B cell (primary cell): ENCODE measurements around the gene TACC3. TPM values are rescaled to one million over a fixed set of nuclear protein-coding genes. Genes with fewer than 3 reads are reported as not detected.

Experiments
- ATAC-seq: fragments of 200-7000 bp; cut with Tn5 transposase; one replicate; pipeline ENCODE4 v1.10.0; 2021; ENCODE audit warnings: low read depth, mild to moderate bottlenecking, moderate number of reproducible peaks, moderate library complexity
- CTCF ChIA-PET: fragments of 350-600 bp; sonication (Branson Sonifier 250); formaldehyde crosslinking; loops from one replicate; lab custom pipeline; 2021; ENCODE audit warnings: antibody characterized with exemption, inconsistent platforms; lab: Charles Lee
- POLR2A ChIA-PET: fragments of 350-600 bp; sonication (Branson Sonifier 250); formaldehyde crosslinking; loops from one replicate; lab custom pipeline; 2021; ENCODE audit warnings: antibody characterized with exemption; lab: Charles Lee
- DNase-seq: peaks from one replicate; pipeline ENCODE4 v3.0.0; 2013
- H2AFZ ChIP-seq: 2 replicates; pipeline ENCODE4 v1.6.1; 2012; ENCODE audit warnings: mild to moderate bottlenecking, low read depth, low read length; ENCODE audit not compliant: insufficient read depth, poor library complexity, severe bottlenecking
- H3K27ac ChIP-seq, 2 donors: 1 replicate in 1 of 2; 2 replicates in 1 of 2; pipeline ENCODE4 v1.5.1; 2012 to 2013; ENCODE audit warnings: low read length in 2 of 2, mild to moderate bottlenecking in 2 of 2, moderate library complexity in 1 of 2
- H3K27me3 ChIP-seq, 4 experiments: fragments of 200-600 bp in 1 of 4; sonication (generic) in 1 of 4; replicated peaks in 1 of 4; 1 replicate in 2 of 4; 2 replicates in 2 of 4; pipeline versions ENCODE4 v1.6.1 to v1.7.0; 2013 to 2016; ENCODE audit warnings: low read length in 3 of 4, mild to moderate bottlenecking in 2 of 4, mixed read lengths in 1 of 4, moderate library complexity in 1 of 4; ENCODE audit not compliant: insufficient read depth in 4 of 4, control insufficient read depth in 3 of 4; ENCODE audit errors: control extremely low read depth in 1 of 4
- H3K36me3 ChIP-seq, 2 experiments: replicated peaks in 1 of 2; 1 replicate in 1 of 2; 2 replicates in 1 of 2; pipeline versions ENCODE4 v1.6.1 to v1.7.1; 2013; ENCODE audit warnings: low read length in 1 of 2; ENCODE audit not compliant: insufficient read depth in 2 of 2, control insufficient read depth in 1 of 2; ENCODE audit errors: control extremely low read depth in 1 of 2, extremely low read depth in 1 of 2
- H3K4me1 ChIP-seq, 2 donors: fragments of 200-600 bp in 1 of 2; sonication (generic) in 1 of 2; 1 replicate in 1 of 2; 2 replicates in 1 of 2; pipeline versions ENCODE4 v1.5.1 to v1.6.1; 2013 to 2017; ENCODE audit warnings: low read length in 2 of 2; ENCODE audit not compliant: control insufficient read depth in 2 of 2, insufficient read depth in 2 of 2
- H3K4me2 ChIP-seq: replicated peaks from 2 replicates; pipeline ENCODE3; 2012; ENCODE audit warnings: mild to moderate bottlenecking, low read depth, low read length; ENCODE audit not compliant: poor library complexity, severe bottlenecking
- H3K4me3 ChIP-seq, 5 experiments: fragments of 200-600 bp in 1 of 5; sonication (generic) in 1 of 5; 1 replicate in 3 of 5; 2 replicates in 2 of 5; pipeline versions ENCODE4 v1.5.1 to v1.7.0; 2011 to 2016; ENCODE audit warnings: low read length in 4 of 5, mild to moderate bottlenecking in 4 of 5, low read depth in 2 of 5, control low read depth in 1 of 5, moderate library complexity in 1 of 5; ENCODE audit not compliant: insufficient read depth in 1 of 5; ENCODE audit errors: control extremely low read depth in 1 of 5, extremely low read depth in 1 of 5
- H3K79me2 ChIP-seq: fragments of 200-600 bp; sonication (generic); one replicate; pipeline ENCODE4 v1.6.0; 2016; ENCODE audit warnings: low read length; ENCODE audit not compliant: control insufficient read depth, insufficient read depth
- H3K9ac ChIP-seq: fragments of 200-600 bp; sonication (generic); 2 replicates; pipeline ENCODE4 v1.6.1; 2017; ENCODE audit warnings: mild to moderate bottlenecking, low read length, moderate library complexity
- H3K9me3 ChIP-seq, 3 donors: one replicate each; pipeline versions ENCODE4 v1.6.1 to v1.7.1; 2013; ENCODE audit warnings: low read length in 2 of 3; ENCODE audit not compliant: control insufficient read depth in 2 of 3, insufficient read depth in 1 of 3; ENCODE audit errors: control extremely low read depth in 1 of 3
- H4K20me1 ChIP-seq: 2 replicates; pipeline ENCODE4 v1.6.0; 2012; ENCODE audit warnings: mild to moderate bottlenecking, low read length; ENCODE audit not compliant: insufficient read depth, control insufficient read depth, poor library complexity, severe bottlenecking
- H3K27ac Mint-ChIP-seq: one replicate; pipeline ENCODE4 v1.8.0; 2021; ENCODE audit warnings: mixed read lengths
- H3K27me3 Mint-ChIP-seq: one replicate; pipeline ENCODE4 v1.8.0; 2021; ENCODE audit warnings: mixed read lengths
- H3K4me1 Mint-ChIP-seq: one replicate; pipeline ENCODE4 v1.8.0; 2021; ENCODE audit warnings: mixed read lengths
- H3K4me3 Mint-ChIP-seq: one replicate; pipeline ENCODE4 v1.8.0; 2021; ENCODE audit warnings: mixed read lengths
- H3K9me3 Mint-ChIP-seq: one replicate; pipeline ENCODE4 v1.8.0; 2022; ENCODE audit warnings: mixed read lengths; ENCODE audit not compliant: insufficient read depth
- EZH2 ChIP-seq: IDR thresholded peaks from 2 replicates; pipeline ENCODE4 v1.6.1; 2012; ENCODE audit warnings: borderline replicate concordance, low read depth, mild to moderate bottlenecking, moderate library complexity, low read length; ENCODE audit not compliant: insufficient read depth, poor library complexity, severe bottlenecking
- WGBS: methylation state at CpG from one replicate; pipeline ENCODE4 v1.1.5; 2013; ENCODE audit warnings: missing lambda C conversion rate; ENCODE audit not compliant: insufficient coverage; 5-methylcytosine and 5-hydroxymethylcytosine counted together
- intact Hi-C: fragments of 100-400 bp; cut with micrococcal nuclease; formaldehyde crosslinking; loops from one replicate; pipeline ENCODE4 v1.10.0; 2022
- polyA plus RNA-seq: library from polyadenylated mRNA; depleted of rRNA; stranded (reverse); fragments of >200 nt; gene quantifications from 2 replicates; pipeline ENCODE4 v1.2.3, GENCODE V29; 2012
- total RNA-seq, 2 donors: library from RNA; stranded (reverse); fragments of 120-200 nt in 1 of 2; gene quantifications; 1 replicate in 1 of 2; 2 replicates in 1 of 2; pipeline versions ENCODE4 v1.2.3 to v1.2.4, GENCODE V29; 2013 to 2022
- TF ChIP-seq, protein P1 (sequence below): fragments of 200-600 bp; IDR thresholded peaks from one replicate; pipeline ENCODE4 v1.8.0; 2022; ENCODE audit warnings: antibody characterized with exemption, mild to moderate bottlenecking

The TACC3 gene
- total and polyA plus RNA-seq, 2 donors (not counting 1 experiment from before 2014, with no cell fraction given): 29.5 to 47.9 TPM

GRCh38 chr4:1711055-1711570 is 10.2 kb upstream of the TACC3 start:
- 19% methylated on average over 22 of the region's 22 CpGs for WGBS
- ChIA-PET POLR2A (interaction anchor here (0.5 to 3.8 kb wide), 3 partner anchors 11 to 17 kb away, joined by 8 to 61 read pairs (median 12); partner anchors contain the start of genes TACC3 and TMEM129), CTCF (interaction anchor here (1.0 to 6.1 kb wide), 4 partner anchors 10 to 145 kb away, joined by 3 to 75 read pairs (median 9); partner anchors contain the start of genes LETM1, TACC3 and TMEM129)
- TF ChIP-seq EZH2: no peak
- TF ChIP-seq, protein P1, sequence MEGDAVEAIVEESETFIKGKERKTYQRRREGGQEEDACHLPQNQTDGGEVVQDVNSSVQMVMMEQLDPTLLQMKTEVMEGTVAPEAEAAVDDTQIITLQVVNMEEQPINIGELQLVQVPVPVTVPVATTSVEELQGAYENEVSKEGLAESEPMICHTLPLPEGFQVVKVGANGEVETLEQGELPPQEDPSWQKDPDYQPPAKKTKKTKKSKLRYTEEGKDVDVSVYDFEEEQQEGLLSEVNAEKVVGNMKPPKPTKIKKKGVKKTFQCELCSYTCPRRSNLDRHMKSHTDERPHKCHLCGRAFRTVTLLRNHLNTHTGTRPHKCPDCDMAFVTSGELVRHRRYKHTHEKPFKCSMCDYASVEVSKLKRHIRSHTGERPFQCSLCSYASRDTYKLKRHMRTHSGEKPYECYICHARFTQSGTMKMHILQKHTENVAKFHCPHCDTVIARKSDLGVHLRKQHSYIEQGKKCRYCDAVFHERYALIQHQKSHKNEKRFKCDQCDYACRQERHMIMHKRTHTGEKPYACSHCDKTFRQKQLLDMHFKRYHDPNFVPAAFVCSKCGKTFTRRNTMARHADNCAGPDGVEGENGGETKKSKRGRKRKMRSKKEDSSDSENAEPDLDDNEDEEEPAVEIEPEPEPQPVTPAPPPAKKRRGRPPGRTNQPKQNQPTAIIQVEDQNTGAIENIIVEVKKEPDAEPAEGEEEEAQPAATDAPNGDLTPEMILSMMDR: no peak
- Histone ChIP-seq H3K79me2 (peaks cover 70% of the 10 kb centered on the region), H2AFZ (peak overlapping the region; percentile 84), H3K9me3 (no peaks in the 10 kb centered on the region), H4K20me1 (peaks cover 37% of the 10 kb centered on the region), H3K27me3 (no peaks in the 10 kb centered on the region), H3K36me3 (peaks cover 0 to 5% of the 10 kb centered on the region in 2 experiments), H3K9ac (peak overlapping the region; percentile 93), H3K4me3 (peak overlapping the region; percentile 64 to 98 (median 92)), H3K4me2 (peak overlapping the region; percentile 97), H3K4me1 (peaks cover 44 to 50% of the 10 kb centered on the region in 2 donors), H3K27ac (peak overlapping the region; percentile 57 to 99)
- Mint-ChIP-seq H3K4me1 (peaks cover 60% of the 10 kb centered on the region), H3K4me3 (peak overlapping the region; percentile 91), H3K27ac (peak overlapping the region; percentile 91), H3K9me3 (no peaks in the 10 kb centered on the region), H3K27me3 (no peaks in the 10 kb centered on the region)
- DNase-seq (no peak), ATAC-seq (no peak)
- intact Hi-C loops: loop anchor here (5.0 kb wide), 1 partner anchor 756 kb away; the partner anchor contains the start of gene RNF4
